KOPT-K1 (cell line): ENCODE measurements around the gene ELL.

Experiments
- H3K27ac ChIP-seq: fragments of 200-600 bp; sonication (generic); 2 replicates; pipeline ENCODE4 v1.5.1; 2016; ENCODE audit warnings: antibody characterized with exemption, mild to moderate bottlenecking, low read depth, low read length; ENCODE audit not compliant: poor library complexity, severe bottlenecking
- H3K36me3 ChIP-seq: fragments of 200-600 bp; sonication (generic); 2 replicates; pipeline ENCODE4 v1.5.1; 2017; ENCODE audit warnings: antibody characterized with exemption, mild to moderate bottlenecking, low read length, moderate library complexity; ENCODE audit not compliant: insufficient read depth
- H3K9me3 ChIP-seq: fragments of 200-600 bp; sonication (generic); 2 replicates; pipeline ENCODE4 v1.5.1; 2017; ENCODE audit warnings: antibody characterized with exemption, low read length, mild to moderate bottlenecking; ENCODE audit not compliant: insufficient read depth, poor library complexity, severe bottlenecking

ELL gene

DNA sequence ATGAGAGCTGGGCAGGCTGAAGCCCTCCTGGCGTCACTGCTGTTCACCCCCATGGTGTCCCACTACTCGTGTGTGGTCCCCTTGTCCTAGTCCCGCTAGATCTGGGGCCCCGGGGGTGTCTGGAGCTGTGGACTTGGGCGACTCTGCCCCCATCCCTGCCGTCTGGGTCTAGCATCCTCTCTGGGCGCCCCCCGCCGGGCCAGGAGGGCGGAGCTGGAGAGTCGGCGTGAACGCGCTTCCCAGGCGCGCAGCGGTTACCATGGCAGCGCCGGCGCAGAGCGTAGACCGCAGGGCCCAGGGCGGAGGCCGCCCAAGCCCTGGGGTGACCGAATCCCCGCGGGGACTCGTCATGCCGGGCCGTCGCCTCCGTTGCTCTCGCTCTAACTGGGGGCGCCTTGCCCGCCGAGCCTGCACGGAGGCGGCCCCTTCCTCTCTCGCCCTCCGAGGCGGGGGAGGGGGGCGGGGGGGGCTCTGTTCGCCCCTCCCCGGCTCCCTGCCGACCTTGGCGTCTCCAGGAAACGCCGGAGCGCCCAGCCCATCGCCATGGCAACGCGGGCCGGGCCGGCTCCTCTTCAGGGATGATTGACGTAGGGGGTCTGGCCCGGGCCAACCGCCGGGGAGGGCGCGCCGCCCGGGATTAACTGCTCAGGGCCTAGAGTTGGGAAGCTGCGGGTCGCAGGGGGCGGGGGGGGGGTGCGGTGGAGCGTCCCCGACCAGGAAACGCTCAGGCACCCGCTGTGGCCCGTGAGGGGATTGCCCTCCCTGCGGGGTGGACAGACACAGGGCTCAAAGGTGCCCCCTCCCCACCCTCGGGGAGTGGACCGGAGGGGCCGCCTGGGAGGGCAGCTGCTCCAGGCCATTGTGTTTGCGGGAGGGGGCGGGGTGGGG lies 92.8 kb downstream of the ELL start:
- Histone ChIP-seq H3K36me3 (peaks cover 46% of the 10 kb centered on the region), H3K27ac (peak overlapping the region; percentile 55), H3K9me3 (no peaks in the 10 kb centered on the region)

DNA sequence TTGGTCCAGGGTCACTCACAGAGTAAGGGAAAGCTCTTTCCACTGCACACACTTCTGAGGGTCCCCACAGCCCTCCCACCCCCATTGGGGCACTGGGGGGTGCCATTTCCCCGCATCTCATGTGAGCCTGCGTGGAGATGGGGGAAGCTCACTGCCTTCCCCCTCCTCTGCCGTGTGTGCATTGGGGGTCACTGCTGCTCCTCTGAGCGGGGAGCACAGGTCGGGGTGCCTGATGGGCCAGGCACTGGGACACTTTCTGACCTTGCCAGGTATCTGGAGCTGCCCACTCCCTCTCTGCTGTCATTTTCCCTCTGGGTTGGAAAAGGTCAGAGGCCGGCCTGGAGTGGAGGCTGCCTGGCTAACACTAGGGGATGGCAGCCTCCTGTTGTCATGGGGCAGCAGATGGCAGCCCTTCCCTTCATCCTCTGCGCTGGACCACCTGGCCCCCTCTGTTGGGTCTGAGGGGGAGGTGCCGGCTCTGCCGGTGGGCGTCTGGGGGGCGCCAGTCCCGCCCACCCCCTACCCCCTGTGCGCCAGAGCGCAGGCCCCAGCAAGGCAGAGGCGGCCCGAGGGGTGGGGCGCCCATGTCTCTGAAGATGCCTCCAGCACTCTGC lies 93.6 kb downstream of the ELL start:
- Histone ChIP-seq H3K36me3 (peaks cover 46% of the 10 kb centered on the region), H3K9me3 (no peaks in the 10 kb centered on the region), H3K27ac (peak overlapping the region; percentile 55)

DNA sequence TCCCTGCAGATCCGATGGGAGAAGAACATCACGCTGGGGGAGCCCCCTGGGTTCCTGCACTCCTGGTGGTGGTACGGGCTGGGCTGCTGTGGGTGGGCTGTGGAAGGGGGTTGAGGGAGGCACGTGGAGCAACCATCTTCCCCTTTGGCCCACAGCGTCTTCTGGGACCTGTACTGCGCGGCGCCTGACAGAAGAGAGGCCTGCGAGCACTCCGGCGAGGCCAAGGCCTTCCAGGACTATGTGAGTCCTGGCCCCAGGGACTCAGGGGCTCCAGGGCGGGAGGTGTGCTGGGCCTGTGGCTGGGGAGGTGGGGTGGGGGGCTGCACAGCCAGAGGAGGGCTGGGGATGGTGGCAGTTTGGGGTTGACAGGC lies 94.1 kb downstream of the ELL start:
- H3K9me3 ChIP-seq, result no peaks in the 10 kb centered on the region
- no peak overlapping the region for H3K27ac ChIP-seq
- peaks cover 41% of the 10 kb centered on the region for H3K36me3 ChIP-seq

DNA sequence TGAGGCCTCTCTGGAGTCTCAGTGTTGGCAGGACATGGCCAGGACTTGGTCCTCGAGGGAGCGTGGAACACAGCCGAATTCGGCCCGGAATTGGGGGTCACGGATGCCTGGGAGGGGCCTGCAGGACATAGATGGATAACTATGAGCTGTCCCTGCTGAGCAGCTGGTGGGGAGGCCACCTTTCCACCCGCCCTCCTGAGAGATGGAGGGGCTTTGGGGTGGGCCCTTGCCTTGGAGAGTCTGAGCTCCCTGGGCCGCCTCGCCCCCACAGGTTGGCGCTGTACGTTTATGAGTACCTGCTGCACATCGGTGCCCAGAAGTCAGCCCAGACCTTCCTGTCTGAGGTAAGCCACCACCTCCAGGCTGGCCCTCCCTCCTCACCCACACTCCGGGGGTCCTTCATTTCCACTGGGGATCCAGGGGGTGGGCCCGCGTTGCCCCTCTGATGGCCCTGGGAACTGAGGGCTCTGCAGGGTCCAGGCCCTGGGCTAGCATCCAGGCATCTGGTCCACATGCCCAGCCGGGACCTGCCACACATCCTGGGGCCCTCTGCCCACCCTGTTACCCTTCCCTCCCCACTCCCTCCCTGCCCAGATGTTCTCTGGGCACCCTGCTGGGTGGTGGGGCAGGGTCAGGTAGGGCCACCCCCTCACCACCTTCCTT lies 94.7 kb downstream of the ELL start:
- Histone ChIP-seq H3K27ac (no peak overlapping the region), H3K9me3 (no peaks in the 10 kb centered on the region), H3K36me3 (peaks cover 37% of the 10 kb centered on the region)

DNA sequence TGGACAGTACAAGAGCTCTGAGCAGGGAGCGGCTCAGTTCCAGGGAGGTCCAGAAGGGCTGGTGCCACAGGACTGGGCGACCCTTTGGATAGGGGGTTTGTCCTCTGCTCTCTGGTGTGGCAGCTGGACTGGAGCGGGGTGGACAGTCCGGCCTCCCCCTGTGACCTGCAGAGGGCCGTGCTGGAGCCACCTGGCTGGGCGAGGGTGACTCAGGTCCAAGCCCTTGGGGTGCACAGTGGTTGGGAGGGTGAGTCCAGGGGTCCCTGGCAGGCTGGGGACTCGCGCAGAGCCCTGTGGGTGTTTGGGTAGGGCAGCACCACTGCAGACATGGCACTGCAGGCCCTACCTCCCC lies 95.5 kb downstream of the ELL start:
- Histone ChIP-seq H3K36me3 (peaks cover 29% of the 10 kb centered on the region), H3K27ac (no peak overlapping the region)

DNA sequence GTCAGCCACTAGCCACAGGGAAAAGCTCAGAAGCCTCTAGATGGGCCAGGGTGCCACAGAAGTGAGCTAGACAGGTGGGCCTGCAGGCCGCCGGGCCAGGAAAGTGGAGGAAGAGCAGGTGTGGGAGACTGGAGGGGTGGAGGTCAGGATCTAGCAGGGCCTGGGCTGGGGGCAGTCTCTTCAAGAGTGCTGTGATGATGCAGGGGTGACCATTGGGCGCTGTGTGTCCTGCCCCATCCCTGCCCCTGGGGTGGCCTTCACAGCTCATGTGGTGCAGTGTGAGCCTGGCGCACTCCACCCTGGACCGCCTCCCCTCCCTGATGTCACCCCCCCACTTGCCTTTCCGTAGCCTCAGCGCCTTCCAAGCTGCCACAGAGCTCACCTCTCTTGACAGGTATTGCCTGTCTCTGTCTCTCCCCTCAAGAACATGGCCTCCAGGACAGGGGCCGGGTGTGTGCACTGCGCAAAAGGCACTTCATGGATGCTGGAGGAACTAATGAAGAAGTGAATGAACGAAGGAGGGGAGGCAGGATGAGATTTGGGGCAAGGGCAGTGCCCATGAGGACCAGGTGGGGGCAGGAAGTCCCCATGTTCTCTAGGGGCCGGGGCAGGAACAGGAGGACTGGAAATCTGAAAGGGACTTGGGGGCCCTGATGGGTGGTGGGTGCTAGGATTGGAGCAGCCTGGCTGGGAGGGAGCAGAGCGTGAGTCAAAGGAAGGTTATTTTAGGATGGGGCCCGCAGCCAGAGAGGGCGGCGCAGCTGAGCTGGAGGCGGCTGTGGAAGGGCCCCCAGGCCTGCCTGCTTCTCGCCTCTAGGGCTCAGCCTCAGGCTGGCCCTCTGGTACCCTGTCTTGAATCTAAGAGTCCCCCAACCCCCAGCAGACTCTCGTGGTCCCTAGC lies 96.1 kb downstream of the ELL start:
- peaks cover 23% of the 10 kb centered on the region for H3K36me3 ChIP-seq
- no peaks in the 10 kb centered on the region for H3K9me3 ChIP-seq
- no peak overlapping the region for H3K27ac ChIP-seq

More for the DNA sequence above, 95.5 kb downstream of the ELL start:
- no peaks in the 10 kb centered on the region for H3K9me3 ChIP-seq

DNA sequence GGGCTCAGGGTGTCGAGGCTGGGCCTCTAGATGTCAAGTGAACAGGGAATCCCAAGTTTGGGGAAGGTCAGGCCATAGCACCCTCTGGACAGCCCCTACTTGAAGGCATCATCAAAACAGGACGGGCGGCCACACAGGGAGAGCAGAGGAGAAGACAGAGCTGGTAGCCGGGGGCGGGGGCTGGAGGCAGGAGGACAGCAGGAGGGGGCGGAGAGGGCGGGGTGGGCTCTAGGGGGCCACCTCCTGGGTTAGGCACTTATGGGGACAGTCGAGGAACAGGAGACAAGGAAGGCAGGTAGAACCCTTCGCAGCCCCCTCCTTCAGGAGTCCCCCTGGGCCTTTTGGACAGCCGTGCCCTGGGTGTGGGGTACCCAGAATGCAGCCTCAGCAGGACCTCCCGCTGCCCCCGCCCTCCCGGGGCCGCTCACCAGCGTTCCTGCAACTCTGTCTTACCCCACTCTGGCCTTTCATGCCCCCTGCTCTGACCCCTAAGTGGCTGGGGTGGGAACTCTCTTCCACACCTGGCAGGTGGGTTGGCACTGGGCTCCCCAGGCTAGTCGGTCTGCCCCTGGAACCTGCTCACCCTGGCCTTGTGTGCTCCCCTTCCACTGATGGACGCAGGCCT lies 96.9 kb downstream of the ELL start:
- Histone ChIP-seq H3K27ac (no peak overlapping the region), H3K9me3 (no peaks in the 10 kb centered on the region), H3K36me3 (peaks cover 17% of the 10 kb centered on the region; the same call in 1 of the 2 replicates)

DNA sequence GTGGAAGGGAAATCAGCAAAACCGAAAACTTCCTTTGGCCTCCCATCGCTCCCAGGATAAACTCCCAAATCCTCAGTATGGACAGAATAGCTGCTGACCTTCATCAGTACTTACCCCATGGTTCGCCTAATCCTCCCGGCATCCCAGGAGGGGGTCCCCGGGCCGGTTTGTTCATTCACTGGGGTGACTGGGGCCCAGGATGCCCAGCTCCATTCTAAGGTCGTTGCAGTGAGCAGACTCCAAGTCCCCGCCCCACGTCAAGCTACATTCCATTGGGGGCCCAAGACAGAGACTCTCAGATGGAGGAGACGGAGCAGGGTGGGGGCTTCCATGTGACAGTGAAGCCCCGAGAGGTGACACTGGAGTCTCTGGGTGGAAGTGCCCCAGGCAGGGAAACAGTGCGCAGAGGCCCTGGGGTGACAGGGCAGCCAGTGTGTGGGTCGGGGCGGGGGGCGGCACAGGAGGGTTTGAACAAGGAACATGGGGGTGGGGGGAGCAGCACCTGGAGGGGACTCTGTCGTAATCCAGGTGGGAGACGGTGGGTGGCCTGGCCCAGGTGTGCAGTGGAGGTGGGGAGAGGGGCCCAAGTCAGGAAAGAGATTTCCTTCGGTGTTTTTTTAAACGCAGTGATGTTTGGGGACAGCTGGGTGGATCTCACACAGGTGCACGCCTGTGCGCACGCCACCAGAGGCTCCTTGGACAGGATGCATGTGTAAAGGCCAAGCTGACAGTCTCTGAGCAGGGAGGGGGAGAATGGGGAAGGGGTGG lies 97.6 kb downstream of the ELL start:
- peak overlapping the region; percentile 86 for H3K27ac ChIP-seq
- peaks cover 17% of the 10 kb centered on the region; the same call in 1 of the 2 replicates for H3K36me3 ChIP-seq
- no peaks in the 10 kb centered on the region for H3K9me3 ChIP-seq

DNA sequence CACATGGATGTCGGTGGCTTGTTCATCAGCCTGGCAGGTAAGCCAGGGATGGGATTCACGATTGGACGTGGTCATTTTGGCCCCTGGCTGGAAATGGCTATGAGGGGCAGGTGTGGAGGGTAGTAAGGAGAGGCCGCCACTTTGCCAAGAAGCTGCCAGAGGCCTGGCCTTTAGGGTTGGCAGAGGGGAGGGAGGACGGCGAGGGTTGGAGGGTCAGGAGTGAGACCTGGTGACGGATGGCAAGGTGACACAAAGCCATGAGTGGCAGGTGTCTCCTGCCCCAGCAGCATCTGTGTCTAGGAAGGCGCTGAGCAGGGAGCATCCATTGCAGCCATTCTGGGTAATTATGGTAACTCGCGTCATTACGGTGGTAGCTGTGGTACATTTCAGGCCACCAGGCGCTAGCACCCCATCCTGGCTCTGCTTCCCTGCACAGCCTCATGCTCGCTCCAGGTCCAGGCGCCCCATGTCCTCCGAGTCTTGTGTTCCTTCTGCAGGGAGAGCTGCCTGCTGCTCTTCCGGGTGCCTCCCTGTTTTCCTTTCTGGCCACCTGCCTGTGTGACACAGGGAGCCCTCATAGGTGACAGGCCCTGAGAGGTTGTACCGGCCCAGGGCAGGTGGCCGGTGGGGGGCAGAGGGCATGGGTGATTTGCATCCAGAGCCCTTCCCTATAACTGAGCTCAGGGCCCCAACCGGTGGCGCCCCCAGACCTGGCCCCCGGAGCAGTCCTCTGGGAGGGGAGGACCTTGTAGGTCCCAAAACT lies 98.4 kb downstream of the ELL start:
- Histone ChIP-seq H3K36me3 (peaks cover 17% of the 10 kb centered on the region; the same call in 1 of the 2 replicates), H3K27ac (peak overlapping the region; percentile 86), H3K9me3 (no peaks in the 10 kb centered on the region)

DNA sequence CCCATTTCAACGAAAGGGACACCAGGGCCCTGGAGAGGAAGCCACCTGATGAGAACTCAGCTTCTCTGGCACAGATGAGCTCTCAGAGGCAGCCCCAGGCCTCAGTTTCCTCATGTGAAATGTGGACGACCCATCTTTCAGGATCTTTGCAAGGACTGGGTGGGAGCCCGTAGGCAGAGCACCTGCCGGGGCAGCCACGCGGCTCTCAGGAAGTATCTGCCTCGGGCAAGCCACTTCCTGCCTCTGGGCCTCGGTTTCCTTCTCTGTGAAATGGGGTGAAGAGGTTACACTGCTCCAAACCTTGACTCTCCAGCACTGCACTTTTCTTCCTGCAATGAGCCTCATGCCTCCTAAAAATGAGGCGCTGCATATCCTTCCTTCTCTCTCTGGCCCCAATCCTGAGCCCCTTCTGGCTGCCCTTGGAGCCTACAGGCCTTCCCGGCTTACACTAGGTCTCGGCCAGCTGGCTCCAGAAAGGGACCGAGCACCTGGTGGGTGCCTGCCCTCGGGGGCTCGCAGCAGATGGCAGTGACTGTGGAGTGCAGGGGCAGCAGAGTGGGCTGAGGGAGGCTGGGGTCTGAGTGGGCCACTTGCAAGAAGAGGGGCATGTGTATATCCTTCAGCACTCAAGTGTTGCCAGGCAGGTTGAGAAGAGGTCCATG lies 99.2 kb downstream of the ELL start:
- H3K36me3 ChIP-seq, result peaks cover 16% of the 10 kb centered on the region; the same call in 1 of the 2 replicates
- peak overlapping the region; percentile 86 for H3K27ac ChIP-seq
- no peaks in the 10 kb centered on the region for H3K9me3 ChIP-seq

DNA sequence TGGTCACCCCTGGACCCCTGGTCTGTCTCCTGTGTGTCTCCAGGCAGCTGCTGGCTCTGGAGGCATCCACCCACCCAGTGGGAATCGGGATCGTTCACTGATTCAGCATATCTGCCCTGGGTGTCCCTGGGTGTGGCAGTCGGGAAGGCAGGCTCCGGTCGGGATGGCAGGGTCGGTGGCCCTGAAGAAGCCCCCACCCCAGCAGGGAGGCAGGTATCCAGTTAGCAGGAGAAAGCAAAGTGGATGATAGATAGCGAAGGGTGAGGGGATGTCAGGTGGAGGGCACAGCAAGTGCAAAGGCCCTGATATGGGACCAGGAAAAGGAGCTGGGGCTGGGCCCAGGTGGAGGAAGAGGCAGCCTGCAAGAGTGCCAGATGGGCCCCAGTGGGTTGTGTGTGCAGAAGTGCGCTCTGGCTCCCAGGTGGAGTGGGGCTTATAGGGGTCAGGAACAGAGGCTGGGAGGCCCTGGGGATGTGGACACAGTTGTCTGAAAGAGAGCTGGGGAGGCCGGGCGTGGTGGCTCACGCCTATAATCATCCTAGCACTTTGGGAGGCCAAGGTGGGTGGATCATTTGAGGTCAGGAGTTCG lies 100.4 kb downstream of the ELL start:
- Histone ChIP-seq H3K36me3 (0 out of 2 replicates have a peak, but pooled peaks cover 9% of the 10 kb centered on the region), H3K9me3 (no peaks in the 10 kb centered on the region), H3K27ac (peak overlapping the region; percentile 86)

DNA sequence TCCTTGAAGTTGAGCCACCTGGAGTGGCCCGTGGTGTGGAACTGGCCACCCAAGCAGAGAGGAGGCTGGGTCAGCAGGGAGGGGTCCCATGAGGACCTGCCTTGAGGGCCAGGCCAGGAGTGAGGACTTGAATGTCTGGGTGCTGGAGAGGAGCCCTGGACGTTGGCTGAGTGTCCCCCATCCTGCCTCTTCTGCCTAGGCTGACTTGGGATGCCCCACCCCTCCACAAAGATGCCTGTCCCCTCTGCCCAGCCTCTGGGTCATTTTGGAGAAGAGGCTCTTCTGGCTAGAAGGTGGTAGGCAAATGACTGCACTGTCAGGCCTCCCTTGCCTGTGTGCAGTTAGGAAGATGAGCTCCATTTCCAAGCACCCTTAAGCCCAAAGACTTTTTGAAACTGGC lies 100.9 kb downstream of the ELL start:
- Histone ChIP-seq H3K27ac (peak overlapping the region; percentile 86), H3K36me3 (0 out of 2 replicates have a peak, but pooled peaks cover 3% of the 10 kb centered on the region), H3K9me3 (no peaks in the 10 kb centered on the region)
